Keratinocyte (primary cell): ENCODE data around the gene PABPN1L. TPM values are rescaled to one million over a fixed set of nuclear protein-coding genes. Genes with fewer than 3 reads are reported as not detected.

Experiments used
- DNase-seq: peaks from one replicate; pipeline ENCODE4 v3.0.0-alpha.2; 2011; ENCODE audit warnings: low read depth, missing footprints, low spot score
- FAIRE-seq: peaks from 2 replicates; lab custom pipeline; 2011; peaks lifted over from hg19 to GRCh38; lab: Jason Lieb, UNC
- H2AFZ ChIP-seq: 2 replicates; pipeline ENCODE4 v1.6.0; 2012; ENCODE audit warnings: low read length, control low read depth, inconsistent platforms; ENCODE audit not compliant: control insufficient read depth
- H3K27ac ChIP-seq: 2 replicates; pipeline ENCODE4 v1.5.1; 2011; ENCODE audit warnings: low read length; ENCODE audit not compliant: control insufficient read depth, insufficient read depth
- H3K27me3 ChIP-seq: 3 replicates; pipeline ENCODE4 v1.6.0; 2011; ENCODE audit warnings: low read length; ENCODE audit not compliant: control insufficient read depth, insufficient read depth; ENCODE audit errors: extremely low read depth
- H3K36me3 ChIP-seq, 2 experiments: 2 replicates in 1 of 2; 3 replicates in 1 of 2; pipeline ENCODE4 v1.5.1; 2011; ENCODE audit warnings: low read length in 2 of 2, mild to moderate bottlenecking in 1 of 2; ENCODE audit not compliant: control insufficient read depth in 2 of 2, insufficient read depth in 2 of 2; ENCODE audit errors: extremely low read depth in 1 of 2
- H3K4me1 ChIP-seq: 3 replicates; pipeline ENCODE4 v1.5.1; 2011; ENCODE audit warnings: low read length; ENCODE audit not compliant: control insufficient read depth, insufficient read depth; ENCODE audit errors: extremely low read depth
- H3K4me2 ChIP-seq: 3 replicates; pipeline ENCODE4 v1.6.0; 2011; ENCODE audit warnings: low read depth, low read length; ENCODE audit not compliant: control insufficient read depth, insufficient read depth; ENCODE audit errors: extremely low read depth
- H3K4me3 ChIP-seq, 3 experiments: fragments of 200-600 bp in 1 of 3; sonication (generic) in 1 of 3; 2 replicates in 2 of 3; 3 replicates in 1 of 3; pipeline ENCODE4 v1.5.1; 2011 to 2016; ENCODE audit warnings: low read length in 3 of 3, mild to moderate bottlenecking in 3 of 3, control low read depth in 2 of 3, inconsistent platforms in 1 of 3, low read depth in 1 of 3, mixed read lengths in 1 of 3, mixed run types in 1 of 3, moderate library complexity in 1 of 3; ENCODE audit not compliant: control insufficient read depth in 2 of 3, insufficient read depth in 2 of 3; ENCODE audit errors: extremely low read depth in 1 of 3
- H3K79me2 ChIP-seq: 2 replicates; pipeline ENCODE4 v1.6.0; 2012; ENCODE audit warnings: low read length; ENCODE audit not compliant: control insufficient read depth, insufficient read depth
- H3K9ac ChIP-seq: 3 replicates; pipeline ENCODE4 v1.6.0; 2011; ENCODE audit warnings: low read length; ENCODE audit not compliant: control insufficient read depth, insufficient read depth; ENCODE audit errors: extremely low read depth
- H3K9me1 ChIP-seq: 3 replicates; pipeline ENCODE4 v1.6.0; 2011; ENCODE audit warnings: low read length; ENCODE audit not compliant: control insufficient read depth, insufficient read depth; ENCODE audit errors: extremely low read depth
- H3K9me3 ChIP-seq: 2 replicates; pipeline ENCODE4 v1.5.1; 2012; ENCODE audit warnings: low read depth, low read length; ENCODE audit not compliant: control insufficient read depth
- H4K20me1 ChIP-seq: 3 replicates; pipeline ENCODE4 v1.6.0; 2011; ENCODE audit warnings: low read length; ENCODE audit not compliant: control insufficient read depth, insufficient read depth; ENCODE audit errors: extremely low read depth
- CTCF ChIP-seq, 3 experiments: IDR thresholded peaks in 1 of 3; conservative IDR thresholded peaks in 1 of 3; optimal IDR thresholded peaks in 1 of 3; 2 replicates in 2 of 3; 3 replicates in 1 of 3; pipeline versions ENCODE3 to v1.5.1; 2011; ENCODE audit warnings: low read length in 3 of 3, mild to moderate bottlenecking in 3 of 3, moderate library complexity in 2 of 3, control low read depth in 1 of 3, inconsistent platforms in 1 of 3; ENCODE audit not compliant: insufficient read depth in 2 of 3; ENCODE audit errors: extremely low read depth in 1 of 3
- EZH2 ChIP-seq: IDR thresholded peaks from one replicate; pipeline ENCODE4 v1.6.1; 2012; ENCODE audit warnings: inconsistent platforms, mild to moderate bottlenecking, low read length, moderate library complexity
- dilution Hi-C: fragments of 300-500 bp; cut with MboI; formaldehyde crosslinking; loops from one replicate; pipeline ENCODE4 v1.7.0; 2020; ENCODE audit warnings: low sequenced_read_pairs; ENCODE audit not compliant: extremely low pct_ligation_motif_present
- polyA plus RNA-seq, 5 experiments: library from polyadenylated mRNA; depleted of rRNA in 3 of 5; stranded (reverse) in 3 of 5; stranded (forward) in 1 of 5; unstranded in 1 of 5; fragments of >200 nt; gene quantifications; 1 replicate in 1 of 5; 2 replicates in 3 of 5; 3 replicates in 1 of 5; pipeline versions ENCODE4 v1.2.1 to v1.2.3, GENCODE V29; 2011 to 2012; ENCODE audit warnings: missing spikeins in 2 of 5, low read depth in 1 of 5, low replicate concordance in 1 of 5

The PABPN1L gene
- polyA plus RNA-seq, 1 donor (not counting 4 experiments of a cell fraction or from before 2014, with no cell fraction given): not detected

- Histone ChIP-seq H3K27ac (no peak overlapping the region), H3K9me1 (no peaks in the 10 kb centered on the region), H3K9me3 (no peaks in the 10 kb centered on the region), H3K9ac (no peak overlapping the region), H3K4me1 (peaks cover 30% of the 10 kb centered on the region), H2AFZ (no peak overlapping the region), H4K20me1 (no peaks in the 10 kb centered on the region), H3K79me2 (no peaks in the 10 kb centered on the region), H3K4me3 (peak overlapping the region in 1 of 3 experiments; percentile 1), H3K36me3 (no peaks in the 10 kb centered on the region), H3K4me2 (no peak overlapping the region), H3K27me3 (peaks cover 44% of the 10 kb centered on the region)
- peak; percentile 19 for DNase-seq
- no peak for FAIRE-seq
- TF ChIP-seq EZH2 (no peak), CTCF (optimal IDR thresholded peaks at IDR 0.05 in 1 of 3, IDR thresholded peaks at IDR 0.05 in 1 of 3, conservative IDR thresholded peaks at IDR 0.05 in 1 of 3; ENCODE audit: extremely low read depth in 1 of 3, insufficient read depth in 2 of 3, low read length in 3 of 3) (no peak)
- dilution Hi-C loops: no loop called here
Observed at GRCh38 chr16:88882358-88883030, 16.0 kb upstream of the PABPN1L start.

- peak overlapping the region; percentile 69 for H3K4me2 ChIP-seq
- no peak for DNase-seq
Observed at GRCh38 chr16:88881675-88882357, 15.4 kb upstream of the PABPN1L start.

More at GRCh38 chr16:88881675-88882357, 15.4 kb upstream of the PABPN1L start:
- H4K20me1 ChIP-seq: no peaks in the 10 kb centered on the region
- H3K27ac ChIP-seq: no peak overlapping the region
- no peak for FAIRE-seq
- no peak overlapping the region for H2AFZ ChIP-seq
- no peaks in the 10 kb centered on the region for H3K9me3 ChIP-seq
- H3K4me1 ChIP-seq: peaks cover 30% of the 10 kb centered on the region
- TF ChIP-seq EZH2 (no peak), CTCF (optimal IDR thresholded peaks at IDR 0.05 in 1 of 3, IDR thresholded peaks at IDR 0.05 in 1 of 3, conservative IDR thresholded peaks at IDR 0.05 in 1 of 3; ENCODE audit: extremely low read depth in 1 of 3, insufficient read depth in 2 of 3, low read length in 3 of 3) (no peak)
- H3K27me3 ChIP-seq: peaks cover 44% of the 10 kb centered on the region
- H3K36me3 ChIP-seq: no peaks in the 10 kb centered on the region
- dilution Hi-C loops: no loop called here
- H3K9me1 ChIP-seq: no peaks in the 10 kb centered on the region
- H3K4me3 ChIP-seq: peak overlapping the region in 1 of 3 experiments; percentile 13
- H3K79me2 ChIP-seq: no peaks in the 10 kb centered on the region
- H3K9ac ChIP-seq: no peak overlapping the region
